Left lung (tissue), 10 donors: ENCODE results near the gene SORL1. TPM values are rescaled to one million over a fixed set of nuclear protein-coding genes. Genes with fewer than 3 reads are reported as not detected.
A peak's percentile ranks its signal among the peaks of the same experiment; 100 is the strongest.

Experiments used
- ATAC-seq: fragments of 200-7000 bp; cut with Tn5 transposase; one replicate; pipeline ENCODE4 v1.9.1; 2020; ENCODE audit warnings: moderate library complexity
- DNase-seq, 4 donors: peaks; one replicate each; pipeline ENCODE4 v3.0.0-alpha.2; 2013 to 2020
- H3K27ac ChIP-seq, 2 donors: fragments of 200-600 bp; sonication (generic) in 1 of 2; one replicate each; pipeline versions ENCODE4 v1.5.0 to v1.8.0; 2020 to 2021
- H3K27me3 ChIP-seq, 2 donors: fragments of 200-600 bp; sonication (generic) in 1 of 2; one replicate each; pipeline versions ENCODE4 v1.5.0 to v1.8.0; 2020 to 2021
- H3K36me3 ChIP-seq, 2 donors: fragments of 200-600 bp; sonication (generic) in 1 of 2; one replicate each; pipeline versions ENCODE4 v1.5.0 to v1.8.0; 2020 to 2021
- H3K4me1 ChIP-seq, 2 donors: fragments of 200-600 bp; one replicate each; pipeline ENCODE4 v1.8.0; 2021
- H3K4me3 ChIP-seq, 2 donors: fragments of 200-600 bp; sonication (generic) in 1 of 2; one replicate each; pipeline versions ENCODE4 v1.5.0 to v1.8.0; 2020 to 2021; ENCODE audit warnings: mild to moderate bottlenecking in 1 of 2
- H3K9me3 ChIP-seq, 2 donors: fragments of 200-600 bp; sonication (generic) in 1 of 2; one replicate each; pipeline versions ENCODE4 v1.5.0 to v1.8.0; 2020 to 2021
- CTCF ChIP-seq, 2 donors: fragments of 200-600 bp; sonication (generic) in 1 of 2; IDR thresholded peaks; one replicate each; pipeline versions ENCODE4 v1.5.0 to v1.8.0; 2021; ENCODE audit warnings: antibody characterized with exemption in 2 of 2
- intact Hi-C, 2 donors: fragments of 100-400 bp; cut with DNase I; formaldehyde crosslinking; loops; one replicate each; pipeline versions ENCODE4 v1.11.2 to v1.14.2; 2022
- polyA plus RNA-seq, 6 donors: library from polyadenylated mRNA; unstranded; fragments of 120-200 nt; gene quantifications; one replicate each; pipeline ENCODE4 v1.2.1, GENCODE V29; 2013; ENCODE audit not compliant: insufficient read length in 6 of 6
- total RNA-seq, 2 donors: library from RNA; stranded (reverse); fragmentation: NEBNext Ultra II Directional; extraction: Animal tissue kit (Norgen Biotek cat#: 25700); gene quantifications; one replicate each; pipeline ENCODE4 v1.2.1, GENCODE V29; 2021
- donor health status: DM: no; HTN: yes; CAD: no.
- donor health status: DM: no; HTN: no; CAD: no.

The SORL1 gene
- total and polyA plus RNA-seq, 8 donors, result 29.8 to 114 (median 33.4) TPM

- Histone ChIP-seq H3K4me3 (no peak overlapping the region), H3K27me3 (no peaks in the 10 kb centered on the region), H3K9me3 (no peaks in the 10 kb centered on the region), H3K36me3 (peaks cover 0 to 98% of the 10 kb centered on the region in 2 donors), H3K27ac (no peak overlapping the region), H3K4me1 (no peaks in the 10 kb centered on the region)
- DNase-seq, result no peak
- no peak for TF ChIP-seq CTCF (IDR thresholded peaks at IDR 0.05)
- intact Hi-C loops, result no loop called here
- no peak for ATAC-seq
These were observed 163.4 kb downstream of the SORL1 start for GRCh38 chr11:121615501-121615900.

- DNase-seq (no peak), ATAC-seq (no peak)
- intact Hi-C loops, result no loop called here
- no peaks in the 10 kb centered on the region for H3K27me3 ChIP-seq
- peaks cover 0 to 98% of the 10 kb centered on the region in 2 donors for H3K36me3 ChIP-seq
- no peak for TF ChIP-seq CTCF (IDR thresholded peaks at IDR 0.05)
- no peak overlapping the region for H3K4me3 ChIP-seq
- no peaks in the 10 kb centered on the region for H3K4me1 ChIP-seq
- H3K27ac ChIP-seq, result no peak overlapping the region
- no peaks in the 10 kb centered on the region for H3K9me3 ChIP-seq
These were observed 166.4 kb downstream of the SORL1 start for GRCh38 chr11:121618516-121618915.

- ATAC-seq, result peak; percentile 75
- no peaks in the 10 kb centered on the region for H3K27me3 ChIP-seq
- no peaks in the 10 kb centered on the region for H3K9me3 ChIP-seq
- intact Hi-C loops, result no loop called here
- TF ChIP-seq CTCF (IDR thresholded peaks at IDR 0.05), result no peak
- H3K4me1 ChIP-seq, result peaks cover 4 to 11% of the 10 kb centered on the region in 2 donors
- peak in 1 of 4 donors; percentile 21 for DNase-seq
- H3K36me3 ChIP-seq, result peaks cover 0 to 98% of the 10 kb centered on the region in 2 donors
- no peak overlapping the region for H3K4me3 ChIP-seq
- no peak overlapping the region for H3K27ac ChIP-seq
These were observed 173.8 kb downstream of the SORL1 start for GRCh38 chr11:121625777-121626506.

- no peak overlapping the region for H3K27ac ChIP-seq
- TF ChIP-seq CTCF (IDR thresholded peaks at IDR 0.05), result no peak
- no peak overlapping the region for H3K4me3 ChIP-seq
- intact Hi-C loops, result no loop called here
- H3K9me3 ChIP-seq, result no peaks in the 10 kb centered on the region
- ATAC-seq (peak; percentile 20), DNase-seq (no peak)
- peaks cover 0 to 93% of the 10 kb centered on the region in 2 donors for H3K36me3 ChIP-seq
- H3K4me1 ChIP-seq, result peaks cover 4 to 11% of the 10 kb centered on the region in 2 donors
- no peaks in the 10 kb centered on the region for H3K27me3 ChIP-seq
These were observed 174.4 kb downstream of the SORL1 start for GRCh38 chr11:121626507-121626875.

- DNase-seq, result no peak
- peaks cover 0 to 93% of the 10 kb centered on the region in 2 donors for H3K36me3 ChIP-seq
- intact Hi-C loops, result no loop called here
These were observed 174.9 kb downstream of the SORL1 start for GRCh38 chr11:121626980-121627379.

More at GRCh38 chr11:121626980-121627379, 174.9 kb downstream of the SORL1 start:
- peaks cover 4 to 11% of the 10 kb centered on the region in 2 donors for H3K4me1 ChIP-seq
- no peak overlapping the region for H3K27ac ChIP-seq
- no peaks in the 10 kb centered on the region for H3K9me3 ChIP-seq
- no peaks in the 10 kb centered on the region for H3K27me3 ChIP-seq
- no peak for ATAC-seq
- TF ChIP-seq CTCF (IDR thresholded peaks at IDR 0.05), result no peak
- H3K4me3 ChIP-seq, result no peak overlapping the region
